ENCODE data around the gene HOXD3. TPM values are rescaled to one million over a fixed set of nuclear protein-coding genes. Genes with fewer than 3 reads are reported as not detected.
A peak's percentile ranks its signal among the peaks of the same experiment; 100 is the strongest.

HOXD3 gene
- total and polyA plus RNA-seq, 7 experiments from 2014 or later = not detected

DNA sequence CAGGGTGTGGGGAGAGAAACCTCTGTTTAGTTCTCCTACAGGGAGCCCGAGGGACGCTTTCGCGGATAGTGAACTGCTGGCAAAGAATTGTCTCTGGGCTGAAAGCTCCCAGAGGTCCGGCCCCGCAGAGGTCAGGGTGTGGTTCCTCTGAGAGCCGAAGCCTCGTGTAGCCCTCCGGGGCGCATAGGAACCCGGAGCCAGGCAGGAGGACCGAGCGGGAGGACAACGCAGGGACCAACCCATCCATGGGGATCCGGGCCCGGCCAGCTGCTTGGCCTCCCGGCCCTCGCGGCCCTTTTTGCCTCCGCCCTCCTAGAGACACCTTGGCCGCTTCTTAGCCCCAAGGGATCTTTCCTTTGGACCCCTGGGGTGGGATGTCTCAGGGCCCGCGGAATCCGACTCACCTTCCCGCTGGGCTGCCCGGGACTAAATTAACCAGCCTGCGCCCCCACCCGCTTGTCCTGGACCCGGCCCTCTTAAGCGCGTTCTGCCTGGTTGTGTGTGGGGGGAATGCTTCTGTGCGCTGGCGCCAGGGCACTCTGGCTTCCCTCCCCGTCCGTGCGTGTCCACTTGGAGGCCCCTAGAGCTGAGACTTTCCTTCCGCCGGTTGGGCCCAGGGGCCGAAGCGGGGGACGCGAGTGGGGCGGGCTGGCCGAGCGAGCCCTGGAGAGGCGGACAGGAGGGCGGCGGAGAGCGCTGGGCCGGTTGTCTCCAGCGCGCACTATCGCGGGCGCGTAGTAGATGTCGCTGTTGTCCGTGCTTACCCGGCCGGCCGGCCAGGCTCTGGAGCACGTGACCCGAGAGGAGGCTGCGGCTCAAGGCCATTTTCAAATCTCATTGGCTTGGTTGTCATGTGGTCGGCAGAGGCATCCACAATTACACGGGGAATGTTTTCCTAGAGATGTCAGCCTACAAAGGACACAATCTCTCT is 41.0 kb upstream of the HOXD3 start, which contains the start of gene HOXD10:
Gene HOXD10 (plus strand): TSS at position 896 of the 931 bp plus-strand sequence. CDS start 56 bp downstream, outside the sequence.
- intact Hi-C loops (cut with micrococcal nuclease) = no loop called here
- peaks cover 0 to 9% (median 4%) of the 10 kb centered on the region in 7 donors for H3K4me1 Mint-ChIP-seq
- Histone ChIP-seq H3K27ac (ENCODE audit: low read depth, low read length) (no peak within 1 kb of the TSS), H3K4me3 (ENCODE audit: low read length) (no peak within 1 kb of the TSS), H3K9me3 (ENCODE audit: control insufficient read depth in 2 of 3, low read length in 3 of 3) (peaks cover 0 to 11% (median 0%) of the 10 kb centered on the region in 3 experiments), H3K4me1 (ENCODE audit: control insufficient read depth in 2 of 2, insufficient read depth in 2 of 2, low read length in 2 of 2) (no peaks in the 10 kb centered on the region), H3K36me3 (ENCODE audit: control insufficient read depth in 2 of 3, insufficient read depth in 3 of 3, low read length in 3 of 3) (no peaks in the 10 kb centered on the region), H3K27me3 (ENCODE audit: control insufficient read depth in 2 of 2, insufficient read depth in 2 of 2, low read length in 2 of 2) (peaks cover 16 to 94% of the 10 kb centered on the region in 2 donors)
- H3K4me3 Mint-ChIP-seq = peak within 1 kb of the TSS in 2 of 10 donors; percentile 28 to 34
- H3K27me3 Mint-ChIP-seq = peaks cover 85 to 96% (median 89%) of the 10 kb centered on the region in 5 donors
- H3K9me3 Mint-ChIP-seq = peaks cover 3 to 62% (median 15%) of the 10 kb centered on the region in 11 donors
- peaks cover 0 to 11% (median 4%) of the 10 kb centered on the region in 5 donors for H3K36me3 Mint-ChIP-seq
- ATAC-seq (no peak), DNase-seq (no peak)
- ChIA-PET CTCF (no interaction called here), POLR2A (no interaction called here)
- H3K27ac Mint-ChIP-seq = peak within 1 kb of the TSS in 3 of 9 donors; percentile 28 to 66 (median 43)

DNA sequence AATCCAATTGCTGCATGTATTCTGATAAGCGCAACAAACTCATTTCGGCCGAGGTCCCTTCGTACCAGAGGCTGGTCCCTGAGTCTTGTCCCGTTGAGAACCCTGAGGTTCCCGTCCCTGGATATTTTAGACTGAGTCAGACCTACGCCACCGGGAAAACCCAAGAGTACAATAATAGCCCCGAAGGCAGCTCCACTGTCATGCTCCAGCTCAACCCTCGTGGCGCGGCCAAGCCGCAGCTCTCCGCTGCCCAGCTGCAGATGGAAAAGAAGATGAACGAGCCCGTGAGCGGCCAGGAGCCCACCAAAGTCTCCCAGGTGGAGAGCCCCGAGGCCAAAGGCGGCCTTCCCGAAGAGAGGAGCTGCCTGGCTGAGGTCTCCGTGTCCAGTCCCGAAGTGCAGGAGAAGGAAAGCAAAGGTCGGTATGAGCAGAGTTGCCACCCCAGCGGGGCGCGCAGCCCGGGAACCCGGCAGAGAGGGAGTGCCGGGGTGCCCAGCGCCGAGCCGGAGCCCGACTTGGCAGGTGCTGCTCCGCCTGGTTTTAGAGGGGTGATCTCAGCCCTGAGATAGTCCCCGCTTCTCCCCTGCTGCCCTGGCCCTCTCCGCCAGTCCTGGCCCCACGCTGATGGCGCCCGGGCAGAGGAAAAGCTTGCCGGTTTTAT is 39.8 kb upstream of the HOXD3 start:
- H3K36me3 Mint-ChIP-seq = peaks cover 0 to 11% (median 4%) of the 10 kb centered on the region in 5 donors
- no peak overlapping the region for H3K4me3 ChIP-seq (ENCODE audit: low read length)
- peaks cover 24 to 94% of the 10 kb centered on the region in 2 donors for H3K27me3 ChIP-seq (ENCODE audit: control insufficient read depth in 2 of 2, insufficient read depth in 2 of 2, low read length in 2 of 2)
- DNase-seq = no peak
- peaks cover 0 to 12% (median 6%) of the 10 kb centered on the region in 7 donors for H3K4me1 Mint-ChIP-seq
- intact Hi-C loops (cut with micrococcal nuclease) = no loop called here
- ChIA-PET CTCF (interaction anchor here (0.6 kb wide), 1 partner anchor 37 kb away, joined by 3 read pairs; no protein-coding TSS in a partner anchor), POLR2A (no interaction called here)
- peaks cover 0 to 3% of the 10 kb centered on the region in 2 donors for H3K4me1 ChIP-seq (ENCODE audit: control insufficient read depth in 2 of 2, insufficient read depth in 2 of 2, low read length in 2 of 2)
- H3K27ac Mint-ChIP-seq = peak overlapping the region in 1 of 9 donors; percentile 21
- H3K36me3 ChIP-seq (ENCODE audit: control insufficient read depth in 2 of 3, insufficient read depth in 3 of 3, low read length in 3 of 3) = no peaks in the 10 kb centered on the region
- ATAC-seq = no peak
- peaks cover 3 to 53% (median 11%) of the 10 kb centered on the region in 11 donors for H3K9me3 Mint-ChIP-seq
- H3K27me3 Mint-ChIP-seq = peaks cover 80 to 93% (median 82%) of the 10 kb centered on the region in 5 donors
- H3K9me3 ChIP-seq (ENCODE audit: control insufficient read depth in 2 of 3, low read length in 3 of 3) = peaks cover 0 to 11% (median 0%) of the 10 kb centered on the region in 3 experiments
- H3K27ac ChIP-seq (ENCODE audit: low read depth, low read length) = no peak overlapping the region
- peak overlapping the region in 2 of 10 donors; percentile 28 to 34 for H3K4me3 Mint-ChIP-seq

DNA sequence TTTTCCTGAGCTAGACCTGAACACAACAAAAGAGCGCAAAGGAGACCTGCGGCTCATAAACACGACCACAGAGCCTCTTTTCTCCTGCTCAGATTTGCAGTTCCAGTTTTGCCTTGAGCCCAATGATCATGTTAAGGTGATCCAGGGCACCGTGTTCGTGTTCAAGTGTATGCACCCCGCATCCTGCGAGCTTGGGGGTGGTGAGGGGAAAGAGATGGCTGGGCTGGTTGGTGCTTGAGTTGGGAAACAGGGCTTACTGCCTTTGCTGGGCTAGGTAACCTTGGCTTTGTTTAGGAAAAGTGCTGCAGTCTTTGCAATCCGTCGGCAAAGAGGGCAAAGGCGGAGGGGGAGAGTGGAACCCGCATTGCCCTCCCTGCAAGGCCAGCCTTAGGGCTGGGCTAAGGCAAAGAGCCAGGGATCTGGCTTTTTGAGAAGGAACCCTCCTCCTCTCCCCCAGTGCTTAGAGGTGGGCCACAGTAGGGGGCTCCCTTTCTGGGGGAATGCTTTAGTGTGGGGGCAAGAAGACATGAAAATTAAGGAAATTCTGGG is 39.2 kb upstream of the HOXD3 start:
- CTCF ChIA-PET = no interaction called here
- peaks cover 0 to 8% of the 10 kb centered on the region in 2 donors for H3K4me1 ChIP-seq (ENCODE audit: control insufficient read depth in 2 of 2, insufficient read depth in 2 of 2, low read length in 2 of 2)
- peaks cover 0 to 6% (median 0%) of the 10 kb centered on the region in 3 experiments for H3K9me3 ChIP-seq (ENCODE audit: control insufficient read depth in 2 of 3, low read length in 3 of 3)

DNA sequence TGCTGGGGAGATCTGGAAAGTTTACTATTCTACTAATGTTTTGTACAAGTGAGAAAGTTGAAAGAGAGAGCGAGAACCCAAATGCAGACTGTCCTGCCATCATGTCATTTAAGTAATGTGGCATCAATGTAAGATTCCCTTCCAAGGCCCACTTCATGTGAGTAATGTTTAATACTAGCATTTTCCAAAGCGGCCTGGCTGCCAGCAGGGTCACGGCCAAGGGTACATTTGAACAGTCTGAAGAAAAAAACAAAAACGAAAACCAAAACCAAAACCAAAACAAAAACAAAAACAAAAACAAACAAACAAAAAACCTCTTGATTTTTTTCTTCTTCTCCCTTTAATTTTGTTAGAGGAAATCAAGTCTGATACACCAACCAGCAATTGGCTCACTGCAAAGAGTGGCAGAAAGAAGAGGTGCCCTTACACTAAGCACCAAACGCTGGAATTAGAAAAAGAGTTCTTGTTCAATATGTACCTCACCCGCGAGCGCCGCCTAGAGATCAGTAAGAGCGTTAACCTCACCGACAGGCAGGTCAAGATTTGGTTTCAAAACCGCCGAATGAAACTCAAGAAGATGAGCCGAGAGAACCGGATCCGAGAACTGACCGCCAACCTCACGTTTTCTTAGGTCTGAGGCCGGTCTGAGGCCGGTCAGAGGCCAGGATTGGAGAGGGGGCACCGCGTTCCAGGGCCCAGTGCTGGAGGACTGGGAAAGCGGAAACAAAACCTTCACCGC is 38.3 kb upstream of the HOXD3 start:
- peaks cover 0 to 11% (median 4%) of the 10 kb centered on the region in 5 donors for H3K36me3 Mint-ChIP-seq
- H3K27me3 ChIP-seq (ENCODE audit: control insufficient read depth in 2 of 2, insufficient read depth in 2 of 2, low read length in 2 of 2) = peaks cover 24 to 92% of the 10 kb centered on the region in 2 donors
- H3K27ac Mint-ChIP-seq = peak overlapping the region in 5 of 9 donors; percentile 37 to 76 (median 50)
- peaks cover 0 to 19% (median 11%) of the 10 kb centered on the region in 7 donors for H3K4me1 Mint-ChIP-seq
- DNase-seq (no peak), ATAC-seq (no peak)
- H3K4me1 ChIP-seq (ENCODE audit: control insufficient read depth in 2 of 2, insufficient read depth in 2 of 2, low read length in 2 of 2) = peaks cover 0 to 15% of the 10 kb centered on the region in 2 donors
- peaks cover 2 to 43% (median 8%) of the 10 kb centered on the region in 11 donors for H3K9me3 Mint-ChIP-seq
- no peak overlapping the region for H3K27ac ChIP-seq (ENCODE audit: low read depth, low read length)
- H3K36me3 ChIP-seq (ENCODE audit: control insufficient read depth in 2 of 3, insufficient read depth in 3 of 3, low read length in 3 of 3) = no peaks in the 10 kb centered on the region
- H3K4me3 Mint-ChIP-seq = peak overlapping the region in 3 of 10 donors; percentile 2 to 60 (median 29)
- peaks cover 72 to 88% (median 74%) of the 10 kb centered on the region in 5 donors for H3K27me3 Mint-ChIP-seq
- intact Hi-C loops (cut with micrococcal nuclease) = no loop called here
- ChIA-PET CTCF (no interaction called here), POLR2A (no interaction called here)
- no peak overlapping the region for H3K4me3 ChIP-seq (ENCODE audit: low read length)
- peaks cover 0 to 4% (median 0%) of the 10 kb centered on the region in 3 experiments for H3K9me3 ChIP-seq (ENCODE audit: control insufficient read depth in 2 of 3, low read length in 3 of 3)

More for the DNA sequence above, 39.2 kb upstream of the HOXD3 start:
- Mint-ChIP-seq H3K36me3 (peaks cover 0 to 11% (median 4%) of the 10 kb centered on the region in 5 donors), H3K4me1 (peaks cover 0 to 13% (median 7%) of the 10 kb centered on the region in 7 donors), H3K4me3 (no peak overlapping the region), H3K9me3 (peaks cover 2 to 49% (median 11%) of the 10 kb centered on the region in 11 donors), H3K27me3 (peaks cover 75 to 92% (median 76%) of the 10 kb centered on the region in 5 donors), H3K27ac (peak overlapping the region in 1 of 9 donors; percentile 42)
- Histone ChIP-seq H3K27ac (ENCODE audit: low read depth, low read length) (no peak overlapping the region), H3K36me3 (ENCODE audit: control insufficient read depth in 2 of 3, insufficient read depth in 3 of 3, low read length in 3 of 3) (no peaks in the 10 kb centered on the region), H3K4me3 (ENCODE audit: low read length) (no peak overlapping the region), H3K27me3 (ENCODE audit: control insufficient read depth in 2 of 2, insufficient read depth in 2 of 2, low read length in 2 of 2) (peaks cover 24 to 95% of the 10 kb centered on the region in 2 donors)
- ATAC-seq (no peak), DNase-seq (no peak)
- POLR2A ChIA-PET = no interaction called here
- intact Hi-C loops (cut with micrococcal nuclease) = no loop called here

DNA sequence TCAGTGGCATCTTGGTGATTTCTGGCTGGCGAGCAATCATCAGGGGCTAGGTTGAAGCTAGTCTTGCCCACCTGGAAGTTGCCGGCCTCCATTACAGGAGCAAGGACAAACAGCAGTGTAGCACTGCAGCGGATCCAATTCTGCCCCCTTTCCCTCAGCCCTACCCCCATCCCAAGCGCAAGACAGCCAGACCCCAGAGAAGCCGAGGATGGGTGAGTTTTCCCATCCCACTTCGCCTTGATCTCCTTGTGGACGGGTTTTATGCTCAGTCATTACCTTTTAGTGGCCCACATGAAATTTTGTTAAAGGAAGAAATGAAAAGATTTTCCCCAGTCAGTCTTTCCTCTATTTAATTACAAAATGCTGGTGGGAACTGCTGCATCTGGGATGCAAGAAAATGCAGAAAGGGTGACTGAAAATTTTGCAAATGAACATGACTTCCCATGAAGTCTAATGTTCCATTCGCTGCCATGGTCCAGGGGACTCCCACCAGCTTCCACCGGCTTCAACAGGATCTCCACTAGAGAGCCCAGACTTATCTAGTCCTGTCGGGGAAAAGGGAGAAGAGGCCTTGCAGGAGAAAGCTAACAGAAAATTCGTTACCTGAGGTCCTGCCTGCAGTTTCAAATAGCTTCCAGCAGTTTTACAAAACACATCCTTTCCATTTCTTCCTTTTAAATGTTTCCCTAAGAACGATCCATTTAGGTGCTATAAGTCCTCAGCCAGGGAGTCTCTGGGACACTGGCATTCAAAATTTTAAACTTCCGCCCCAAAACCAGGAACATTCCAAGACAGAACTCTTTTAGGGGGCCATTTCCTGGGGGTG is 36.5 kb upstream of the HOXD3 start:
- Histone ChIP-seq H3K27ac (ENCODE audit: low read depth, low read length) (no peak overlapping the region), H3K4me3 (ENCODE audit: low read length) (no peak overlapping the region), H3K36me3 (ENCODE audit: control insufficient read depth in 2 of 3, insufficient read depth in 3 of 3, low read length in 3 of 3) (no peaks in the 10 kb centered on the region), H3K4me1 (ENCODE audit: control insufficient read depth in 2 of 2, insufficient read depth in 2 of 2, low read length in 2 of 2) (peaks cover 0 to 15% of the 10 kb centered on the region in 2 donors), H3K9me3 (ENCODE audit: control insufficient read depth in 2 of 3, low read length in 3 of 3) (no peaks in the 10 kb centered on the region), H3K27me3 (ENCODE audit: control insufficient read depth in 2 of 2, insufficient read depth in 2 of 2, low read length in 2 of 2) (peaks cover 15 to 88% of the 10 kb centered on the region in 2 donors)
- ChIA-PET CTCF (interaction anchor here (0.7 kb wide), 1 partner anchor 533 kb away, joined by 3 read pairs; no protein-coding TSS in a partner anchor), POLR2A (interaction anchor here (0.7 kb wide), 1 partner anchor 24 kb away, joined by 3 read pairs; no protein-coding TSS in a partner anchor)
- Mint-ChIP-seq H3K4me1 (peaks cover 0 to 25% (median 14%) of the 10 kb centered on the region in 7 donors), H3K27me3 (peaks cover 75 to 90% (median 77%) of the 10 kb centered on the region in 5 donors), H3K4me3 (peak overlapping the region in 5 of 10 donors; percentile 20 to 37 (median 30)), H3K9me3 (peaks cover 2 to 33% (median 6%) of the 10 kb centered on the region in 11 donors), H3K27ac (peak overlapping the region in 4 of 9 donors; percentile 11 to 63 (median 34)), H3K36me3 (peaks cover 0 to 11% (median 2%) of the 10 kb centered on the region in 5 donors)
- intact Hi-C loops (cut with micrococcal nuclease) = loop anchor here (10.0 kb wide), 3 partner anchors 1214 to 1786 kb away; partner anchors contain the start of gene SP9 (in 1 of the 2)
- no peak for ATAC-seq
- no peak for DNase-seq
